ENCODE measurements around the gene KLHDC1. TPM values are rescaled to one million over a fixed set of nuclear protein-coding genes. Genes with fewer than 3 reads are reported as not detected.

The KLHDC1 gene
- total RNA-seq, 4 donors from 2014 or later: 9.2 to 16.3 (median 12.4) TPM

- TF ChIP-seq CTCF (IDR thresholded peaks at IDR 0.05): no peak
- no peak for TF ChIP-seq POLR2A (IDR thresholded peaks at IDR 0.05)
- Histone ChIP-seq H3K36me3 (peaks cover 72 to 84% of the 10 kb centered on the region in 2 donors), H3K4me1 (no peaks in the 10 kb centered on the region), H3K9me3 (no peaks in the 10 kb centered on the region), H3K27ac (no peak overlapping the region), H3K27me3 (no peaks in the 10 kb centered on the region), H3K4me3 (replicated peaks in 1 of 3) (no peak overlapping the region)
- WGBS, 2 donors: 98 to 100% methylated on average over 2 of the region's 2 CpGs
- intact Hi-C loops (cut with DNase I): loop anchor here (10.0 kb wide), 1 partner anchor 48 kb away; no protein-coding TSS in a partner anchor
- DNase-seq: no peak
These were observed 93.4 kb downstream of the KLHDC1 start for GRCh38 chr14:49786315-49786714.

GRCh38 chr14:49792618-49793017 lies 99.7 kb downstream of the KLHDC1 start:
- 0 to 3% methylated on average over 1 of the region's 1 CpG for WGBS, 2 donors
- TF ChIP-seq CTCF (IDR thresholded peaks at IDR 0.05) (no peak), POLR2A (IDR thresholded peaks at IDR 0.05) (no peak)
- intact Hi-C loops (cut with DNase I): no loop called here
- DNase-seq: no peak
- Histone ChIP-seq H3K9me3 (no peaks in the 10 kb centered on the region), H3K27me3 (no peaks in the 10 kb centered on the region), H3K4me1 (no peaks in the 10 kb centered on the region), H3K4me3 (replicated peaks in 1 of 3) (no peak overlapping the region), H3K27ac (no peak overlapping the region), H3K36me3 (peaks cover 44 to 45% of the 10 kb centered on the region in 2 donors)

- WGBS, 2 donors: 93 to 99% methylated on average over 2 of the region's 2 CpGs
- intact Hi-C loops (cut with DNase I): no loop called here
These were observed 103.1 kb downstream of the KLHDC1 start for GRCh38 chr14:49796025-49796424.

More at GRCh38 chr14:49796025-49796424, 103.1 kb downstream of the KLHDC1 start:
- Histone ChIP-seq H3K9me3 (no peaks in the 10 kb centered on the region), H3K27ac (no peak overlapping the region), H3K27me3 (no peaks in the 10 kb centered on the region), H3K36me3 (peaks cover 47 to 59% of the 10 kb centered on the region in 2 donors), H3K4me3 (replicated peaks in 1 of 3) (no peak overlapping the region), H3K4me1 (no peaks in the 10 kb centered on the region)
- no peak for DNase-seq
- TF ChIP-seq POLR2A (IDR thresholded peaks at IDR 0.05) (no peak), CTCF (IDR thresholded peaks at IDR 0.05) (no peak)

Small RNA genes within 50 kb of the gene (small RNA-seq; reads per million reads assigned to genes)
- not detected for gene RNU6ATAC30P

Other genes with a start within 250 kb of the KLHDC1 start
- 1,000 to 10,000 TPM; 1,423 to 9,553 (median 5,247) TPM for gene RPS29, start 106.7 kb upstream of the KLHDC1 start, total RNA-seq
- gene LRR1, start 94.2 kb upstream of the KLHDC1 start, total RNA-seq: 1 to 10 TPM; 5.2 to 8.9 (median 6.9) TPM
- 100 to 1,000 TPM; 119 to 348 (median 175) TPM for gene RPL36AL, start 72.5 kb upstream of the KLHDC1 start, total RNA-seq
- 10 to 100 TPM; 23.8 to 26.7 (median 25.6) TPM for gene MGAT2, start 72.3 kb upstream of the KLHDC1 start, total RNA-seq
- 10 to 100 TPM in 2 of 4 donors, 1 to 10 TPM in 2; 5.6 to 15.3 (median 11.5) TPM for gene DNAAF2, start 57.9 kb upstream of the KLHDC1 start, total RNA-seq
- gene POLE2, start 4.9 kb upstream of the KLHDC1 start, total RNA-seq: 1 to 10 TPM in 3 of 4 donors, under 1 TPM in 1; 0.33 to 3.1 (median 2.2) TPM
- 100 to 1,000 TPM; 101 to 165 (median 133) TPM for gene KLHDC2, start 75.0 kb downstream of the KLHDC1 start, total RNA-seq
- 100 to 1,000 TPM in 3 of 4 donors, 10 to 100 TPM in 1; 93.9 to 170 (median 118) TPM for gene NEMF, start 159.7 kb downstream of the KLHDC1 start, total RNA-seq
- 10 to 100 TPM; 35.6 to 59.4 (median 48.5) TPM for gene ARF6, start 200.0 kb downstream of the KLHDC1 start, total RNA-seq

Measured in thyroid gland (tissue), 4 donors.